ENCODE results near the gene IER2. TPM values are rescaled to one million over a fixed set of nuclear protein-coding genes. Genes with fewer than 3 reads are reported as not detected.
A peak's percentile ranks its signal among the peaks of the same experiment; 100 is the strongest.

The IER2 gene
- total RNA-seq, 1 donor from 2014 or later: 13.7 TPM

- DNase-seq (ENCODE audit: low spot score): no peak
- no peak overlapping the region for H3K9ac ChIP-seq
- no peaks in the 10 kb centered on the region for H3K27me3 Mint-ChIP-seq (ENCODE audit: insufficient read depth, low read depth)
- H3K36me3 ChIP-seq: no peaks in the 10 kb centered on the region
- no peaks in the 10 kb centered on the region for H3K9me3 ChIP-seq (ENCODE audit: low read depth)
- no peaks in the 10 kb centered on the region for H3K9me3 Mint-ChIP-seq
- peak overlapping the region; percentile 69 for H3K27ac Mint-ChIP-seq
- peaks cover 3% of the 10 kb centered on the region for H3F3A ChIP-seq (ENCODE audit: low read depth)
- H2AFZ ChIP-seq (replicated peaks): no peak overlapping the region
- H3K4me1 ChIP-seq: no peaks in the 10 kb centered on the region
- H3K4me2 ChIP-seq: no peak overlapping the region
- H3K4me3 Mint-ChIP-seq: no peak overlapping the region
- no peaks in the 10 kb centered on the region for H3K36me3 Mint-ChIP-seq
- H4K20me1 ChIP-seq (ENCODE audit: low read depth): no peaks in the 10 kb centered on the region
- H3K4me3 ChIP-seq: no peak overlapping the region
- no peaks in the 10 kb centered on the region for H3K27me3 ChIP-seq
- TF ChIP-seq, protein P1, sequence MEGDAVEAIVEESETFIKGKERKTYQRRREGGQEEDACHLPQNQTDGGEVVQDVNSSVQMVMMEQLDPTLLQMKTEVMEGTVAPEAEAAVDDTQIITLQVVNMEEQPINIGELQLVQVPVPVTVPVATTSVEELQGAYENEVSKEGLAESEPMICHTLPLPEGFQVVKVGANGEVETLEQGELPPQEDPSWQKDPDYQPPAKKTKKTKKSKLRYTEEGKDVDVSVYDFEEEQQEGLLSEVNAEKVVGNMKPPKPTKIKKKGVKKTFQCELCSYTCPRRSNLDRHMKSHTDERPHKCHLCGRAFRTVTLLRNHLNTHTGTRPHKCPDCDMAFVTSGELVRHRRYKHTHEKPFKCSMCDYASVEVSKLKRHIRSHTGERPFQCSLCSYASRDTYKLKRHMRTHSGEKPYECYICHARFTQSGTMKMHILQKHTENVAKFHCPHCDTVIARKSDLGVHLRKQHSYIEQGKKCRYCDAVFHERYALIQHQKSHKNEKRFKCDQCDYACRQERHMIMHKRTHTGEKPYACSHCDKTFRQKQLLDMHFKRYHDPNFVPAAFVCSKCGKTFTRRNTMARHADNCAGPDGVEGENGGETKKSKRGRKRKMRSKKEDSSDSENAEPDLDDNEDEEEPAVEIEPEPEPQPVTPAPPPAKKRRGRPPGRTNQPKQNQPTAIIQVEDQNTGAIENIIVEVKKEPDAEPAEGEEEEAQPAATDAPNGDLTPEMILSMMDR (IDR thresholded peaks at IDR 0.05): no peak
- TF ChIP-seq EZH2 (IDR thresholded peaks at IDR 0.05) (no peak), EZH2phosphoT487 (IDR thresholded peaks at IDR 0.05) (no peak)
- peaks cover 2% of the 10 kb centered on the region for H3K4me1 Mint-ChIP-seq
- no peaks in the 10 kb centered on the region for H3K79me2 ChIP-seq (ENCODE audit: low read depth)
- no peak overlapping the region for H3K27ac ChIP-seq
Observed at GRCh38 chr19:13187419-13187818, 37.2 kb downstream of the IER2 start.

DNA sequence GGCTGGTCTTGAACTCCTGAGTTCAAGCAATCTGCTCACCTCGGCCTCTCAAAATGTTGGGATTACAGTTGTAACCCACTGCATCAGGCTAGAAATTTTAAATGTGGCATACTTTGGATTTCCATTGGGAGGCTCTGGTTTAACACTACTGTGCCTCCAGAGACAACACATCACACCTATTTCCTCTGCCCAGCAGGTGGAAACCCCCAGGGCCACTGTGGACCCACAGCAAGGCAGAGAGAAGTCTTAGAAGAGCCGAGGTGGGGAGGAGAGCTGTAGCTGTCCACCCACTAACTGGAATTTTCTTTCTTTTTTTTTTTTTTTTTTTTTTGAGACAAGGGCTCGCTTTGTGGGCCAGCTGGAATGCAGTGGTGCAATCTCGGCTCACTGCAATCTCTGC is 39.4 kb downstream of the IER2 start:
- no peaks in the 10 kb centered on the region for H3K36me3 ChIP-seq
- H3K27me3 Mint-ChIP-seq (ENCODE audit: insufficient read depth, low read depth): no peaks in the 10 kb centered on the region
- H3K9me3 ChIP-seq (ENCODE audit: low read depth): no peaks in the 10 kb centered on the region
- no peak overlapping the region for H3K27ac Mint-ChIP-seq
- no peak overlapping the region for H3K4me2 ChIP-seq
- no peaks in the 10 kb centered on the region for H3K4me1 ChIP-seq
- no peak overlapping the region for H2AFZ ChIP-seq (replicated peaks)
- H3K36me3 Mint-ChIP-seq: no peaks in the 10 kb centered on the region
- H3K27ac ChIP-seq: no peak overlapping the region
- no peak for DNase-seq (ENCODE audit: low spot score)
- no peaks in the 10 kb centered on the region for H3K79me2 ChIP-seq (ENCODE audit: low read depth)
- no peak overlapping the region for H3K4me3 Mint-ChIP-seq
- H3K4me1 Mint-ChIP-seq: peaks cover 2% of the 10 kb centered on the region
- H3K9me3 Mint-ChIP-seq: no peaks in the 10 kb centered on the region
- no peaks in the 10 kb centered on the region for H3K27me3 ChIP-seq
- H3F3A ChIP-seq (ENCODE audit: low read depth): peaks cover 3% of the 10 kb centered on the region
- no peak overlapping the region for H3K4me3 ChIP-seq
- H4K20me1 ChIP-seq (ENCODE audit: low read depth): no peaks in the 10 kb centered on the region
- no peak overlapping the region for H3K9ac ChIP-seq
- TF ChIP-seq EZH2 (IDR thresholded peaks at IDR 0.05) (no peak), EZH2phosphoT487 (IDR thresholded peaks at IDR 0.05) (no peak)
- TF ChIP-seq, protein P1 (IDR thresholded peaks at IDR 0.05): no peak

DNA sequence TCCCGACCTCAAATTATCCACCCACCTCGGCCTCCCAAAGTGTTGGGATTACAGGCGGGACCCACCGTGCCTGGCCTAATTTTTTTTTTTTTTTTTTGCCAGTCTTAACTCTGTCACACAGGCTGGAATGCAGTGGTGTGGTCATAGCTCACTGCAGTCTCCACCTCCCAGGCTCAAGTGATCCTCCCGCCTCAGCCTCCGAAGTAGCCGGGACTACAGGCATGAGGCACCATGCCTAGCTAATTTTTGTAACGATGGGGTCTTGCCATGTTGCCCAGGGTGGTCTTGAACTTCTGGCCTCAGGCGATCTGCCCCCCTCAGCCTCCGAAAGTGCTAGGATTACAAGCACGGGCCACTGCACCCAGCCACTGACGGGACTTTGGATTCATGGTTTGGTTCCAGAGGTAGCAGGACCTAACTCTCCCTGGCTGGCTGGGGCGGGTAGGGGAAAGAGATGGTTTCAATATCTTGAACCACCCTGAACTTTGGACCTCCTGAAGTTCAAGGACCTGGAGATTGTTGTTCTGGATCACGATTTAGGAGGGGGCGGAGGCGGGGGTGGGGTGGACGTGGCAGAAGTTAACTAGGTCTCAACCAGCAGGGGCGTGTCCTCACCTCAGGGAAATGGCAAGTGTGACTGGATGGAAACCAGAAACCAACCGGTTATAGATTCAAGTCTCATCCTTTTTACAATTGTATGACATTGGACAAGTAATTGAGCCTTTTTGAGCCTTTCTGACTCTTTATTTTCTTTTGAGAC is 40.8 kb downstream of the IER2 start:
- no peaks in the 10 kb centered on the region for H3K4me1 ChIP-seq
- no peaks in the 10 kb centered on the region for H4K20me1 ChIP-seq (ENCODE audit: low read depth)
- no peaks in the 10 kb centered on the region for H3K27me3 ChIP-seq
- Mint-ChIP-seq H3K27ac (no peak overlapping the region), H3K4me3 (no peak overlapping the region), H3K36me3 (no peaks in the 10 kb centered on the region), H3K27me3 (ENCODE audit: insufficient read depth, low read depth) (no peaks in the 10 kb centered on the region), H3K9me3 (no peaks in the 10 kb centered on the region), H3K4me1 (no peaks in the 10 kb centered on the region)
- H2AFZ ChIP-seq (replicated peaks): no peak overlapping the region
- no peaks in the 10 kb centered on the region for H3K79me2 ChIP-seq (ENCODE audit: low read depth)
- no peak for TF ChIP-seq EZH2 (IDR thresholded peaks at IDR 0.05)
- TF ChIP-seq, protein P1 (IDR thresholded peaks at IDR 0.05): no peak
- peaks cover 9% of the 10 kb centered on the region for H3F3A ChIP-seq (ENCODE audit: low read depth)
- no peak overlapping the region for H3K4me2 ChIP-seq
- H3K36me3 ChIP-seq: no peaks in the 10 kb centered on the region
- DNase-seq (ENCODE audit: low spot score): no peak
- no peaks in the 10 kb centered on the region for H3K9me3 ChIP-seq (ENCODE audit: low read depth)
- no peak overlapping the region for H3K9ac ChIP-seq
- H3K27ac ChIP-seq: no peak overlapping the region
- H3K4me3 ChIP-seq: no peak overlapping the region
